Upper lobe of left lung (tissue), 6 donors: ENCODE results near the gene GAREM2. TPM values are rescaled to one million over a fixed set of nuclear protein-coding genes. Genes with fewer than 3 reads are reported as not detected.

Experiments used
- ATAC-seq, 2 donors: fragments of 200-7000 bp; cut with Tn5 transposase; one replicate each; pipeline ENCODE4 v1.9.1; 2022; ENCODE audit warnings: mild to moderate bottlenecking in 2 of 2, moderate library complexity in 2 of 2; ENCODE audit not compliant: low FRiP score in 2 of 2
- DNase-seq, 2 donors: peaks; one replicate each; pipeline ENCODE4 v3.0.0-alpha.2; 2019 to 2020
- H3K27ac ChIP-seq, 4 donors: fragments of 200-600 bp; sonication (generic); one replicate each; pipeline ENCODE4 v1.5.1; 2016 to 2019
- H3K27me3 ChIP-seq, 4 donors: fragments of 200-600 bp; sonication (generic); one replicate each; pipeline ENCODE4 v1.5.1; 2017 to 2019
- H3K36me3 ChIP-seq, 4 donors: fragments of 200-600 bp; sonication (generic); one replicate each; pipeline ENCODE4 v1.5.1; 2016 to 2019
- H3K4me1 ChIP-seq, 4 donors: fragments of 200-600 bp; sonication (generic); one replicate each; pipeline ENCODE4 v1.5.1; 2018 to 2019
- H3K4me3 ChIP-seq, 4 donors: fragments of 200-600 bp; sonication (generic); one replicate each; pipeline ENCODE4 v1.5.1; 2017 to 2019; ENCODE audit warnings: mild to moderate bottlenecking in 2 of 4, moderate library complexity in 1 of 4
- H3K9me3 ChIP-seq, 4 donors: fragments of 200-600 bp; sonication (generic); one replicate each; pipeline ENCODE4 v1.5.1; 2018 to 2019
- CTCF ChIP-seq, 6 experiments: fragments of 450-650 bp in 4 of 6; fragments of 200-600 bp in 2 of 6; sonication (generic) in 2 of 6; IDR thresholded peaks; one replicate each; pipeline ENCODE4 v1.5.1; 2016 to 2019; ENCODE audit warnings: antibody characterized with exemption in 6 of 6
- EP300 ChIP-seq, 4 donors: sonication (generic); formaldehyde crosslinking; IDR thresholded peaks; one replicate each; pipeline ENCODE4 v1.5.1; 2017; ENCODE audit warnings: antibody characterized with exemption in 4 of 4, control low read depth in 2 of 4
- POLR2A ChIP-seq, 4 donors: fragments of 450-650 bp; IDR thresholded peaks; one replicate each; pipeline ENCODE4 v1.5.1; 2016 to 2017; ENCODE audit warnings: antibody characterized with exemption in 4 of 4, mild to moderate bottlenecking in 2 of 4
- POLR2AphosphoS5 ChIP-seq, 2 donors: sonication (generic); formaldehyde crosslinking; IDR thresholded peaks; one replicate each; pipeline ENCODE4 v1.5.1; 2017; ENCODE audit warnings: antibody characterized with exemption in 2 of 2
- WGBS, 2 donors: methylation state at CpG; one replicate each; pipeline ENCODE4 v1.1.5; 2017 to 2018; 5-methylcytosine and 5-hydroxymethylcytosine counted together
- total RNA-seq, 6 donors: library from RNA; depleted of rRNA in 4 of 6; stranded (reverse); fragments of >200 nt in 4 of 6; gene quantifications; one replicate each; pipeline versions ENCODE4 v1.1.0 to v1.2.1, GENCODE V29; 2016 to 2021
- donor health status: DM: no; HTN: no; CAD: no; lungs with moderate emphysema.
- donor health status: DM: no; HTN: yes; CAD: no; lungs with severe emphysema.

Gene GAREM2
- total RNA-seq, 6 donors from 2014 or later, result 0.22 to 2.6 (median 0.49) TPM; not detected in 1

- peaks cover 14 to 88% (median 73%) of the 10 kb centered on the region in 4 donors for H3K36me3 ChIP-seq
- WGBS, 2 donors, result 88 to 92% methylated on average over 8 to 10 of the region's 10 CpGs
These were observed 20.8 kb downstream of the GAREM2 start for GRCh38 chr2:26193578-26194231.

DNA sequence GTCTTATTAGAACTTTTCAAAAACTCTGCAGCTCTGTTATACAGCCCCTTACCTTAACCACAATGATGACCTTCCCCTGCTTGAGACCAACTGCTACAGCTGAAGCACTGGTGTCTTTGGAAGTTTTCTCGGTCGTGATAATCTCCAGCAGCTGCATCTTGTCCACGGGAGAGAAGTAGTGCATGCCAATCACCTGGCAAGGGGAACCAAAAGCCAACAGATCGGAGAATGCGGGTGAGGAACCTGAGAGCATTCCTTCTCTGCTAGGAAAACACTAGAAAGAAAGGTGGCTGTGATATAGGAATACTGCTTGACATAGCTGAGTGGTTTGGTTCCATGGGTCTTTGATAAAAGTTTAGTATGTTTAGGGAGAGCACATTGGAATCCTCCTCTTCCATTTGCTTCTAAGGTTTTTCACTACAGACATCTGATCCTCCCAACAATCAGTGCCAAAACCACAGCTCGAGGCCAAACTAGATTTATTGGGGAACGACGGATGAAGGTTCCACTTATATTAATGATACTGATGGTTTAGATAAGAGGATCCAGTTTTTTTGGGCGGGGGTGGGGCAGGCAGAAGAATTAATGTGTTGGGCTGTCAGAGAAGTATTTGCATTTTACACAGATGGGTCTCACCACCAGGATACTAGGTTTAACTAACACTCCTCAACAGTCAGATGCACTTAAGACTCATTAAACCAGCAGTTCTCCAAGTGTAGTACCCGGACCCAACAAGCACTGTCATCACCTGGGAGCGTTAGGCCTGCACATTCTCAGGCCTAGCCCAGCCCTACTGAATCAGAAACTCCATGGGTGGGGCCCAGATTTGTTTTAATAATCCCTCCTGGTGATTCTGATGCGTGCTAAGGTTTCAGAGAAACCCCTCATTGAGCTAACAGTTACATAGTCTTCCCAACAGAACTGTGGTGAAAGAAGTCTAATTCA lies 22.4 kb downstream of the GAREM2 start:
- H3K4me3 ChIP-seq, result no peak overlapping the region
- H3K27ac ChIP-seq, result no peak overlapping the region
- no peaks in the 10 kb centered on the region for H3K27me3 ChIP-seq
- WGBS, 2 donors, result 77 to 83% methylated on average over 11 to 12 of the region's 12 CpGs
- no peak for ATAC-seq
- H3K9me3 ChIP-seq, result no peaks in the 10 kb centered on the region
- H3K4me1 ChIP-seq, result no peaks in the 10 kb centered on the region
- TF ChIP-seq POLR2AphosphoS5 (IDR thresholded peaks at IDR 0.05), result no peak
- no peak for TF ChIP-seq POLR2A (IDR thresholded peaks at IDR 0.05)
- no peak for TF ChIP-seq EP300 (IDR thresholded peaks at IDR 0.05)
- no peak for TF ChIP-seq CTCF (IDR thresholded peaks at IDR 0.05)
- DNase-seq, result no peak
- peaks cover 14 to 100% (median 86%) of the 10 kb centered on the region in 4 donors for H3K36me3 ChIP-seq

More at GRCh38 chr2:26193578-26194231, 20.8 kb downstream of the GAREM2 start:
- Histone ChIP-seq H3K27me3 (no peaks in the 10 kb centered on the region), H3K4me1 (no peaks in the 10 kb centered on the region), H3K9me3 (no peaks in the 10 kb centered on the region), H3K4me3 (no peak overlapping the region), H3K27ac (no peak overlapping the region)
- ATAC-seq (no peak), DNase-seq (no peak)
- TF ChIP-seq POLR2A (IDR thresholded peaks at IDR 0.05) (no peak), POLR2AphosphoS5 (IDR thresholded peaks at IDR 0.05) (no peak), CTCF (IDR thresholded peaks at IDR 0.05) (no peak), EP300 (IDR thresholded peaks at IDR 0.05) (no peak)

GRCh38 chr2:26196683-26197418 lies 24.0 kb downstream of the GAREM2 start:
- ATAC-seq (peak in 1 of 2 donors; percentile 51), DNase-seq (no peak)
- TF ChIP-seq EP300 (IDR thresholded peaks at IDR 0.05) (no peak), POLR2A (IDR thresholded peaks at IDR 0.05) (no peak), POLR2AphosphoS5 (IDR thresholded peaks at IDR 0.05) (no peak), CTCF (IDR thresholded peaks at IDR 0.05) (no peak)
- H3K27ac ChIP-seq, result no peak overlapping the region
- WGBS, 2 donors, result 70 to 80% methylated on average over 9 of the region's 9 CpGs
- H3K36me3 ChIP-seq, result peaks cover 23 to 100% (median 82%) of the 10 kb centered on the region in 4 donors
- no peak overlapping the region for H3K4me3 ChIP-seq
- H3K27me3 ChIP-seq, result no peaks in the 10 kb centered on the region
- H3K4me1 ChIP-seq, result no peaks in the 10 kb centered on the region
- no peaks in the 10 kb centered on the region for H3K9me3 ChIP-seq

DNA sequence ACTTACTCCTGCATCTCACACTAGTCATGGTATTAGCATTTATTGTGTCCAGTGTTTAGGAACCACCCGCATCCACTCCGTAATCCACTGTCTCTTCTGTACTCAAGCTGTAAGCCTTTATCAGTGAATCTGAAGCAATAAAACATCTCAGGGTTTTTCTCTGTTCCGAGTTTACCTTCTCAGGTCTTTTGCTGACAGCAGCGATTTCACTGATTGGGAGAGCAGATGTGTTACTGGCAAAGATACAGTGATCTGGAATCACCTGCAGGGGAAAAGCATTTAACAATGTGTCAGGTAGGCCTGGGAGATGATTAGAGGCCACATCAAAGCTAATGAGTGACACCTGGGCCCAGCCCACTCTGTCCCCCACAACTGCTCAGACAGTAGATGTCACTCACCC lies 24.6 kb downstream of the GAREM2 start:
- ATAC-seq (no peak), DNase-seq (no peak)
- WGBS, 2 donors, result 93% methylated on average over 4 of the region's 4 CpGs
- Histone ChIP-seq H3K27me3 (no peaks in the 10 kb centered on the region), H3K9me3 (no peaks in the 10 kb centered on the region), H3K27ac (no peak overlapping the region), H3K36me3 (peaks cover 29 to 100% (median 84%) of the 10 kb centered on the region in 4 donors), H3K4me3 (no peak overlapping the region), H3K4me1 (no peaks in the 10 kb centered on the region)
- TF ChIP-seq POLR2A (IDR thresholded peaks at IDR 0.05) (no peak), CTCF (IDR thresholded peaks at IDR 0.05) (no peak)
